GM23248 (cell line): ENCODE measurements around the gene PRSS57.

ENCODE experiments used
- EZH2 ChIP-seq: fragments of 200-600 bp; sonication (generic); IDR thresholded peaks from 2 replicates; pipeline ENCODE4 v1.6.1; 2018; ENCODE audit warnings: antibody characterized with exemption, mild to moderate bottlenecking; ENCODE audit not compliant: insufficient read depth, poor library complexity, severe bottlenecking
- EZH2phosphoT487 ChIP-seq: fragments of 200-600 bp; sonication (generic); IDR thresholded peaks from 2 replicates; pipeline ENCODE4 v1.6.1; 2018; ENCODE audit warnings: antibody characterized with exemption, moderate library complexity, mild to moderate bottlenecking, low read depth; ENCODE audit not compliant: insufficient read depth

- no peak for TF ChIP-seq EZH2phosphoT487
- TF ChIP-seq EZH2: no peak
Observed at GRCh38 chr19:681029-682019, 13.9 kb downstream of the PRSS57 start.
